ENCODE measurements around the gene ANO6. TPM values are rescaled to one million over a fixed set of nuclear protein-coding genes. Genes with fewer than 3 reads are reported as not detected.
"Not testable (repeated sequence)": the region's sequence is repeated elsewhere in the genome, so short reads cannot be mapped to it uniquely, and the experiment has no call there.

ANO6 gene
- polyA plus RNA-seq, 1 donor from 2014 or later = 9.0 TPM

DNA sequence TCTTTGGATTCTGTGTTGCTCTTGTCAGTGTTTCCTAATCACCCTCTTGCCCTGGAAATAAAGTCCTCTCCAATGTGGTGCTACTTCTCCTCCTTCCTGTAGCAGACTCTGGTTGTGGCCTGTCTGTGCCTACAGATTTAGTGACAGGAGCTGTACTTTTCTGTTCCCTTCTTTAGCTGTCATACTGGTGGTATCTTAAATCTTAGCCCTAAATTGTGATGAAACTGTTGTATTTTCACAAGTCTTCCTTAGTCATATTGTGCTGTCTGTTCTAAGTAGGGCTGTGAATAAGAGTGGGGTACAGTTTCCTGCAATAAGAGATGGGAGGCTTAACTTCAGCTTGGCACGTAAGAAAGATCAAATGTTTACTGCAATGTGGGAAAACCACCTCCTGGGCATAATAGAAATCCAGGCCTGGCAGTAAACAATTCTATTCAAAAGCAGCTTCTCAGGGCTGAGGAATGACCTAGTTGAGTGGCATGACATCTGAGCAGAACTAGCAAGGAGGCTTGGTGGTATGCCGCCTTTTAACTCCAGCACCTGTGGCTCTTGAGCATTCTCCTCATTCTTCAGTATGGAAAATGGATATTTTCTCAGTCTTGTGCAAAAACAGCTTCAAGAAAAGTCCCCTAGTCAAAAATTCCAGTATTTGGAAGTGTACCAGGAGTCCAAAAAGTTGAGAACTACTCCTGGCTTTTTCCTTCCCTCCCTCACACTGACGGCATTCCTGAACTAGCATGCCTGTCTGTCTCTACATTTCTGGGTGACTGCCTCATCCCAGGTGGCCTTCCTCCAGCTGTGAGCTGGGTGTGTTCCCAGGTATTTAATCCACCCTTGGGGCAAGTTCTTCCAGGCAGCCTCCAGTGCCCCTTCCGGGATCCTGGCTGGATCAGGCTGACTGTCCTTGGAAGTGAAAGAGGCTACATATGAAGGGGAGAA lies 19.5 kb downstream of the ANO6 start:
- Histone ChIP-seq H4K20me1 (ENCODE audit: insufficient read depth) (no peaks in the 10 kb centered on the region), H3K9ac (ENCODE audit: low read length) (no peak overlapping the region), H3K4me3 (ENCODE audit: low read length) (no peak overlapping the region), H3K79me2 (replicated peaks; ENCODE audit: insufficient read depth, low read length) (no peaks in the 10 kb centered on the region), H2AFZ (ENCODE audit: low read depth, low read length) (no peak overlapping the region), H3K27me3 (ENCODE audit: insufficient read depth, low read depth, low read length) (no peaks in the 10 kb centered on the region), H3K27ac (ENCODE audit: low read length) (no peak overlapping the region), H3K9me3 (ENCODE audit: low read length) (no peaks in the 10 kb centered on the region), H3K9me2 (ENCODE audit: insufficient read depth, low read length) (no peaks in the 10 kb centered on the region), H3K4me2 (ENCODE audit: low read length) (no peak overlapping the region), H3F3A (ENCODE audit: insufficient read depth, low read length, poor library complexity, severe bottlenecking) (no peaks in the 10 kb centered on the region), H3K36me3 (ENCODE audit: insufficient read depth, low read length) (no peaks in the 10 kb centered on the region)
- TF ChIP-seq RAD21 (conservative IDR thresholded peaks at IDR 0.05) (no peak), TAF1 (IDR thresholded peaks at IDR 0.05; ENCODE audit: low read depth) (no peak), REST (IDR thresholded peaks at IDR 0.05; ENCODE audit: borderline replicate concordance) (no peak), MXI1 (conservative IDR thresholded peaks at IDR 0.05; ENCODE audit: poor library complexity, severe bottlenecking) (no peak), EZH2 (IDR thresholded peaks at IDR 0.05; ENCODE audit: borderline replicate concordance, insufficient read depth, low read length, poor library complexity, severe bottlenecking) (no peak), EP300 (conservative IDR thresholded peaks at IDR 0.05; ENCODE audit: poor library complexity, severe bottlenecking) (no peak), POLR2AphosphoS5 (IDR thresholded peaks at IDR 0.05) (no peak), SMC3 (conservative IDR thresholded peaks at IDR 0.05; ENCODE audit: poor library complexity) (no peak)
- TF ChIP-seq, protein P1, sequence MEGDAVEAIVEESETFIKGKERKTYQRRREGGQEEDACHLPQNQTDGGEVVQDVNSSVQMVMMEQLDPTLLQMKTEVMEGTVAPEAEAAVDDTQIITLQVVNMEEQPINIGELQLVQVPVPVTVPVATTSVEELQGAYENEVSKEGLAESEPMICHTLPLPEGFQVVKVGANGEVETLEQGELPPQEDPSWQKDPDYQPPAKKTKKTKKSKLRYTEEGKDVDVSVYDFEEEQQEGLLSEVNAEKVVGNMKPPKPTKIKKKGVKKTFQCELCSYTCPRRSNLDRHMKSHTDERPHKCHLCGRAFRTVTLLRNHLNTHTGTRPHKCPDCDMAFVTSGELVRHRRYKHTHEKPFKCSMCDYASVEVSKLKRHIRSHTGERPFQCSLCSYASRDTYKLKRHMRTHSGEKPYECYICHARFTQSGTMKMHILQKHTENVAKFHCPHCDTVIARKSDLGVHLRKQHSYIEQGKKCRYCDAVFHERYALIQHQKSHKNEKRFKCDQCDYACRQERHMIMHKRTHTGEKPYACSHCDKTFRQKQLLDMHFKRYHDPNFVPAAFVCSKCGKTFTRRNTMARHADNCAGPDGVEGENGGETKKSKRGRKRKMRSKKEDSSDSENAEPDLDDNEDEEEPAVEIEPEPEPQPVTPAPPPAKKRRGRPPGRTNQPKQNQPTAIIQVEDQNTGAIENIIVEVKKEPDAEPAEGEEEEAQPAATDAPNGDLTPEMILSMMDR (IDR thresholded peaks at IDR 0.05; ENCODE audit: poor library complexity, severe bottlenecking) = no peak

DNA sequence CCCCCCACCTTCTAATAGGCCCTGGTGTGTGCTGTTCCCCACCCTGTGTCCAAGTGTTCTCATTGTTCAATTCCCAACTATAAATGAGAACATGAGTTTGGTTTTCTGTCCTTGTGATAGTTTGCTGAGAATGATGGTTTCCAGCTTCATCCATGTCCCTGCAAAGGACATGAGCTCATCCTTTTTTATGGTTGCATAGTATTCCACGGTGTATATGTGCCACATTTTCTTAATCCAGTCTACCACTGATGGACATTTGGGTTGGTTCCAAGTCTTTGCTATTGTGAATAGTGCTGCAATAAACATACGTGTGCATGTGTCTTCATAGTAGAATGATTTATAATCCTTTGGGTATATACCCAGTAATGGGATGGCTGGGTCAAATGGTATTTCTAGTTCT lies 20.5 kb downstream of the ANO6 start:
- not testable (repeated sequence) for H3K4me2 ChIP-seq (ENCODE audit: low read length); H3K9me2 ChIP-seq (ENCODE audit: insufficient read depth, low read length); H3F3A ChIP-seq (ENCODE audit: insufficient read depth, low read length, poor library complexity, severe bottlenecking); H3K79me2 ChIP-seq (replicated peaks; ENCODE audit: insufficient read depth, low read length); H3K4me3 ChIP-seq (ENCODE audit: low read length); H3K27ac ChIP-seq (ENCODE audit: low read length); H3K27me3 ChIP-seq (ENCODE audit: insufficient read depth, low read depth, low read length); H3K36me3 ChIP-seq (ENCODE audit: insufficient read depth, low read length); H3K9ac ChIP-seq (ENCODE audit: low read length); H3K9me3 ChIP-seq (ENCODE audit: low read length); H4K20me1 ChIP-seq (ENCODE audit: insufficient read depth); H2AFZ ChIP-seq (ENCODE audit: low read depth, low read length)
